Raji (cell line): ENCODE measurements around the gene PAK6.

ENCODE experiments used
- POLR2A ChIP-seq: IDR thresholded peaks from 2 replicates; pipeline ENCODE4 v1.6.1; 2011; ENCODE audit warnings: low read depth, low read length, control low read depth; ENCODE audit not compliant: insufficient read depth

The PAK6 gene

DNA sequence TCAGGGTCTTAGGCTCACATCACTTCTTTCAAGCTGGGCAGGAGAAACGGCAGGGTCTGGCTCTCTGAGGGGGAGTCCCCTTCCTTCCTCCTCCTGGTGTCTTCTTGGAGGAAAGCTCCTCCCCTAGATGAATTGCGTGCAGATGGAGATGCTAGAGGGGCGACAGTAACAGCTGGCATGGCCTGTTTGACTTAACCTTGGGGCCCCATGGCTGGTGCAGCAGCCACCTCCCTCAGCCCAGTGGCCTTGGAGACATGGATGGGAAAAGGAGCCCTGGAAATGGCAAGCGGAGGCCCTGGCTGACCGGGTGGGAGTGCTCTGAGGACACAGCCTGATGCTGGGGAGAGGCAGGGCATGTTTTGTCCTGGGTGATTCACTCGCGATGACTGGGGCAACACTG lies 20.2 kb downstream of the PAK6 start:
- TF ChIP-seq POLR2A, result no peak

DNA sequence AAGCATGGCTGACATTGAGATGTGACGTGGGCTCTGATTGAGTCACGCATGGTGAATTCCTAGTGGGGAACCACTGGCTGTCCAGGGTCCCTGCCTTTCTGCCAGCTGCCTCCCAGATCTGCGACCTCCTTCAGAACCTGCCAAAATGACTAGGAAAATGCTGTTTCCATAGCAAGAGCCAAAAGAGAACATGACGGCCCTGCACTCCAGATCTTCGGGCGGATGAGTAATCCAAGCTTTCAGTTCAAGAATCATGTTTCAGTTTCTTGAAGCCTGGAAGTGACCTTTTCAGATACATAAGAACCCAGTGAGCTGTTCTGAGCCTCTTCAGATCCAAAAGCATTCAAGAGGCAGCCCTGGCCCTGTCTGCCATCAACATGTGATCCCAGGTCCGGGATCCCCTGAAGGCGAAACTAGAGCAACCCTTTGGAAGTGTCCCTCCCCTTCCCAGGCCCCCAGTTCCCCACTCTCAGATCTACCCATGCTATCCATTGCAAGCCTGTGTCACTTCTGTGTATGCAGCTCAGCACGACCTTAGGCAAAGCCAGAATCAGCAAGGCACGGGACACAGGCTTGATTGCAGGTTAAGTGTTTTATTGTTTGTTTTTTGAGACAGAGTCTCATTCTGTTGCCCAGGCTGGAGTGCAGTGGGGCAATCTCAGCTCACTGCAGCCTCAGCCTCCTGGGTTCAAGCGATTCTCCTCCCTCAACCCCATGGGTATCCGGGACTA lies 24.3 kb downstream of the PAK6 start:
- TF ChIP-seq POLR2A, result no peak

DNA sequence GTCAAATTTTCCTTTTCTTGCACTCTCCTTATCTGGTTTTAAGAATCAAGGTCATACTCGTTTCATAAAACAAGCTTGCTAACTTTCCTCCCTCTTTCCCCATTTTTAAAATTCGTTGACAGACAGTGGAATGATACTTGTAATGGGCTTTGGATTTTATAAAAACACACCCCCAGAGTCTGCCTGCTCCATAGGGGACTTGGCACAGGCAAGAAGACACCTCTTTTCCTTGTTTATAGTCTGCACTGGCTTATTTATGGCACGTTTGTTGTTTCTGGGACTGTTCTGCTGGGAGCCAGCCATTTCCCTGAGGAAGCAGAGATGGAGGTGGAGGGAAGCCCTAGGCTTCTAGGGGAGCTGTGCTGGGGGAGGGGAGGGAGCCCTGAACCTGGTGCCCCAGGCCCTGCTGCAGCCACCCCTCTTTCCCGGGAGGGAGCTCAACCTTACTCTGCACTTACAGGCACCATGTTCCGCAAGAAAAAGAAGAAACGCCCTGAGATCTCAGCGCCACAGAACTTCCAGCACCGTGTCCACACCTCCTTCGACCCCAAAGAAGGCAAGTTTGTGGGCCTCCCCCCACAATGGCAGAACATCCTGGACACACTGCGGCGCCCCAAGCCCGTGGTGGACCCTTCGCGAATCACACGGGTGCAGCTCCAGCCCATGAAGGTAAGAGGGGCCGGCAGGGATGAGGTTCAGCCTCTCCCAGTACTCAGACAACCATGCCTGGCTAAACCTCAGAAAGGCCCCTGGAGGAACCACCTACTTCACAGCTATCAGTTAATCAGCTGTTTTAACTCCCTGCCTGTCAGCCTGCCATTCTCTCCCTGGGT lies 25.7 kb downstream of the PAK6 start:
- no peak for TF ChIP-seq POLR2A

DNA sequence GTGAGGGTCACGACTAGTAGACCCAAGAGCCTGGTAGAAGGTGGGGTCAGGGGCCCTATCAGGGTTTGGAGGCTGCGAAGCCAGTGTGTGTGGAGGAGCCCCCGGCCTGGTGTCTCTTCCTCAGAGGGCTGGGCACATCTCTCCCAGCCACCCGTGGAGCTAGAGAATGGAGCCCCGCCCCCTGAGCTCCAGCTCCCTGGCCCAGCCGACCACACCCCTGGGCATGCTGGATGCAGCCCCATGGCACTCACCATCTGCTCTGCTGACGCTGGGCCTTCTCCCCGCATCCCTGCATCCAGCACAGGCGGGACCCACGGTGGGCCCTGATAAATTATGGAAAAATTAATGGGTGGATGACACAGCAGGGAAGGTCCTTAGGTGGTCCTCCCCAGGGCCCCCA lies 26.5 kb downstream of the PAK6 start:
- TF ChIP-seq POLR2A, result no peak

DNA sequence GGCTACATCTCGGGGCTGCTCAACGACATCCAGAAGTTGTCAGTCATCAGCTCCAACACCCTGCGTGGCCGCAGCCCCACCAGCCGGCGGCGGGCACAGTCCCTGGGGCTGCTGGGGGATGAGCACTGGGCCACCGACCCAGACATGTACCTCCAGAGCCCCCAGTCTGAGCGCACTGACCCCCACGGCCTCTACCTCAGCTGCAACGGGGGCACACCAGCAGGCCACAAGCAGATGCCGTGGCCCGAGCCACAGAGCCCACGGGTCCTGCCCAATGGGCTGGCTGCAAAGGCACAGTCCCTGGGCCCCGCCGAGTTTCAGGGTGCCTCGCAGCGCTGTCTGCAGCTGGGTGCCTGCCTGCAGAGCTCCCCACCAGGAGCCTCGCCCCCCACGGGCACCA lies 27.0 kb downstream of the PAK6 start:
- TF ChIP-seq POLR2A, result no peak

- no peak for TF ChIP-seq POLR2A
Observed at GRCh38 chr15:40266828-40267304, 28.0 kb downstream of the PAK6 start.

GRCh38 chr15:40267670-40268069 lies 28.8 kb downstream of the PAK6 start:
- TF ChIP-seq POLR2A, result no peak

- no peak for TF ChIP-seq POLR2A
Observed at GRCh38 chr15:40269604-40270003, 30.7 kb downstream of the PAK6 start.

GRCh38 chr15:40270246-40270995 lies 31.6 kb downstream of the PAK6 start:
- no peak for TF ChIP-seq POLR2A

GRCh38 chr15:40271685-40272484 lies 33.0 kb downstream of the PAK6 start:
- TF ChIP-seq POLR2A, result no peak

GRCh38 chr15:40272485-40273056 lies 33.7 kb downstream of the PAK6 start:
- no peak for TF ChIP-seq POLR2A

DNA sequence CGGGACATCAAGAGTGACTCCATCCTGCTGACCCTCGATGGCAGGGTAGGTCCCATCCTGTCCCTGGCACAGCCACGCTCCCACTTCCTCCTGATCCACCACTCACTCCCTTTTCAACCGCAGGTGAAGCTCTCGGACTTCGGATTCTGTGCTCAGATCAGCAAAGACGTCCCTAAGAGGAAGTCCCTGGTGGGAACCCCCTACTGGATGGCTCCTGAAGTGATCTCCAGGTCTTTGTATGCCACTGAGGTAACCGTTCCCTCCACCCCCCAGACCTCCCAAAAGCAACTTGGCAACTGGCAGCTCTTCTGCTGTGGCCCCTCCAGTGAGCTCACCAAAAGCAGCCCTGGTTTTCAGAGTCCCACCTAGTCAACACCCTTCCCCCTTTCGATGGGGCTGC lies 34.6 kb downstream of the PAK6 start:
- TF ChIP-seq POLR2A, result no peak

- no peak for TF ChIP-seq POLR2A
Observed at GRCh38 chr15:40274350-40275274, 35.7 kb downstream of the PAK6 start.
